Spleen (tissue), 7 donors: ENCODE measurements around the gene IFT88.

Experiments used
- CTCF ChIP-seq, 11 experiments: fragments of 200-600 bp in 7 of 11; fragments of 450-650 bp in 4 of 11; sonication (generic) in 4 of 11; IDR thresholded peaks in 8 of 11; conservative IDR thresholded peaks in 3 of 11; 1 replicate in 7 of 11; 2 replicates in 4 of 11; pipeline versions ENCODE4 v1.4.0 to v1.8.0; 2016 to 2021; ENCODE audit warnings: antibody characterized with exemption in 11 of 11, inconsistent platforms in 4 of 11, mild to moderate bottlenecking in 1 of 11
- POLR2AphosphoS5 ChIP-seq, 3 donors: sonication (generic); formaldehyde crosslinking; IDR thresholded peaks; one replicate each; pipeline ENCODE4 v1.5.1; 2017; ENCODE audit warnings: antibody characterized with exemption in 3 of 3
- donor health status: DM: no; HTN: no; CAD: no; lungs with moderate emphysema.
- donor health status: DM: no; HTN: no; CAD: no.
- donor health status: DM: no; HTN: no; CAD: no.

- no peak for TF ChIP-seq CTCF (IDR thresholded peaks at IDR 0.05 in 8 of 11, conservative IDR thresholded peaks at IDR 0.05 in 3 of 11)
- TF ChIP-seq POLR2AphosphoS5 (IDR thresholded peaks at IDR 0.05): no peak
Measured at GRCh38 chr13:20669162-20669561, 102.2 kb downstream of the IFT88 start.
